SK-N-MC (cell line): ENCODE results near the gene MAML3.

Experiments
- EZH2 ChIP-seq: fragments of 200-600 bp; sonication (generic); IDR thresholded peaks from one replicate; pipeline ENCODE4 v1.6.1; 2017; ENCODE audit warnings: antibody characterized with exemption
- FOXP2 ChIP-seq: optimal IDR thresholded peaks from 2 replicates; pipeline ENCODE3; 2011; ENCODE audit warnings: mild to moderate bottlenecking, moderate library complexity; ENCODE audit not compliant: insufficient read depth; ENCODE audit errors: extremely low read length, control extremely low read depth
- POLR2AphosphoS5 ChIP-seq: IDR thresholded peaks from 2 replicates; pipeline ENCODE4 v1.6.1; 2012; ENCODE audit warnings: mild to moderate bottlenecking, low read depth, low read length, borderline replicate concordance

GRCh38 chr4:139715746-139716391 lies 438.1 kb downstream of the MAML3 start:
- no peak for TF ChIP-seq EZH2
- TF ChIP-seq POLR2AphosphoS5, result no peak
- no peak for TF ChIP-seq FOXP2
